LNCAP (cell line): ENCODE measurements around the gene MAPK8IP2.

Experiments used
- TF ChIP-seq, protein P1 (sequence below): fragments of 450-650 bp; IDR thresholded peaks from 2 replicates; pipeline ENCODE4 v1.5.1; 2017; ENCODE audit warnings: mild to moderate bottlenecking

Gene MAPK8IP2

DNA sequence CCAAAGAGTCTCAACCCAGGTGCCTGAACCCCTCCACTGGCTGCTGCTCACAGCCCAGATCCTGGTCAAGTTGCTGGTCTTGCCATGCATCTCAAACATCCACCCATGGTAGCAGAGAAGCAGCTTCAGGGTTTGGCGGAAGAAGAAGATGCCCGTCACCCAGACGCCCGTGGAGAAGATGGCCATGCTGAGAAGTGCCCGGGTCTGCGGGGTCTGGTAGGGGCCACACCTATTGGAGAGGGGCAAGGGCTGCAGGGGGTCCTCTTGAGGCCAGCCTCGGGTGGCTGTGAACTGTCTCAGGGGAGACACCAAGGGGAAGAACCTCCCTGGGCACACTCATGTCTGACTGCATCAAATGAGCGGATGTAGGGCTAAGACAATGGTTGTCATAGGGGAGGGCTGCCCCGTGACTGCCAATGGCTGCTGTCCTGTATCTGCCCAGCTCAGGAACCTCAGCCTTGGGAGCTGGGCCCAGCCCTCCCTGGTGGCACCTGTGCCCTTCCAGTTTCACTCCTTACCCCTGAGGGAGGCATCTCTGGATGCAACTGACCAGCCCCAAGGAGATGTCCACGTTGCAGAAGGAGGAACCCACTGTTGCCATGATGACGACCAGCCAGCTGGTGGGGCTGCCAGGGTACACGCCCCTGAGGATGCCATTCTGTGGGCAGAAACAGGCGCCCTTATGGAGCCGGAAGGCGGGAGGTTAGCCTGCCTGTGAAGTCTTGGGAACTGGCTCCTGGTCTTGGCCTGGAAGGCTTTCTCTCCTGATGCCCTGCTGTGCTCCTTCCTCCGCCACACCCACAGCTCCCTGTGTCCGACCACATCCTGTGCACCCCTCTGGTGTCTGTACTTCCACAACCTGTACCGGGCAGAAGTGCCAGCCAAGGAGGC lies 23.5 kb upstream of the MAPK8IP2 start:
- TF ChIP-seq, protein P1, sequence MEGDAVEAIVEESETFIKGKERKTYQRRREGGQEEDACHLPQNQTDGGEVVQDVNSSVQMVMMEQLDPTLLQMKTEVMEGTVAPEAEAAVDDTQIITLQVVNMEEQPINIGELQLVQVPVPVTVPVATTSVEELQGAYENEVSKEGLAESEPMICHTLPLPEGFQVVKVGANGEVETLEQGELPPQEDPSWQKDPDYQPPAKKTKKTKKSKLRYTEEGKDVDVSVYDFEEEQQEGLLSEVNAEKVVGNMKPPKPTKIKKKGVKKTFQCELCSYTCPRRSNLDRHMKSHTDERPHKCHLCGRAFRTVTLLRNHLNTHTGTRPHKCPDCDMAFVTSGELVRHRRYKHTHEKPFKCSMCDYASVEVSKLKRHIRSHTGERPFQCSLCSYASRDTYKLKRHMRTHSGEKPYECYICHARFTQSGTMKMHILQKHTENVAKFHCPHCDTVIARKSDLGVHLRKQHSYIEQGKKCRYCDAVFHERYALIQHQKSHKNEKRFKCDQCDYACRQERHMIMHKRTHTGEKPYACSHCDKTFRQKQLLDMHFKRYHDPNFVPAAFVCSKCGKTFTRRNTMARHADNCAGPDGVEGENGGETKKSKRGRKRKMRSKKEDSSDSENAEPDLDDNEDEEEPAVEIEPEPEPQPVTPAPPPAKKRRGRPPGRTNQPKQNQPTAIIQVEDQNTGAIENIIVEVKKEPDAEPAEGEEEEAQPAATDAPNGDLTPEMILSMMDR: no peak

DNA sequence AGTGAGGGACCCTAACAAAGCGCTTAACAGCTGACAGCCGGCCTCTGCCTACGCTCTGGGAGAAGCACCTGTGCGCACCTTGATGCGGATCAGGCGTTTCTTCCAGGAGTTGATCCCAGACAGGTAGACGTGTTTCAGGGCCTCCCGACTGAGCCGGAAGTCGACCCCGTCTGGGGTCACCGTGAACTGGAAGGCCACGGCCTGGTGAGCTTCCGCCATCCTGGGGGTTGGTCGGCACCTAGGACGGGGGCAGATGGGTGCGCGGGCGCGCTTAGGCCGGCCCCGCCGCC lies 23.0 kb upstream of the MAPK8IP2 start:
- TF ChIP-seq, protein P1: no peak

- TF ChIP-seq, protein P1: no peak
These were observed 22.4 kb upstream of the MAPK8IP2 start, which contains the start of gene CPT1B for GRCh38 chr22:50577987-50578775. CPT1B (minus strand) TSS chr22:50578427; CDS start chr22:50577915, 512 bp downstream.

DNA sequence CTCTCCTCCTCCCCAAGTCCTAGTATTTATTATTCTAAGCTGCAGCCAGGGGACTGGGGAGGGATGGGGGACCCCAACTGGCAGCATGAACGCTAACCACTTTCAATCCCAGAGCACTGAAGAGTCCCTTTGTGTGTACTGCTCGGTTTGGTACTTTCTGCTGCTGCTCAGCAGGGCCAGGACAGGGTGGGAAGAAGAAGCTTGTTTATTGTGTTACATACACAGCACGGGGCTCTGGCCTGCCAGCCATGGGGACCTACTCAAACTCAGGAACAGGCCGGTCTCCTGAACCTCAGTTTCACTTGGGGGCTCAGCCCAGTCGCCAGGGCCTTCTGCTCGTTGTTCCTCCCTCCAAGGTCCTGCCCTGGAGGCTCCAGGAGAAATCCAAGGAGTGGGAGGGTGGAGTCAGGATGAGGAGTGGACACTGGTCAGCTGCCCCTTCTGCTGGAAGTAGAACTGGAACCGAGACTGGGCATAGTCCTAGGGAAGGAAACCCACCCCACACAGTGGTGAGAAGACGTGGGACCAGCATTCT lies 21.8 kb upstream of the MAPK8IP2 start:
- TF ChIP-seq, protein P1: no peak

- TF ChIP-seq, protein P1: no peak
These were observed 20.8 kb upstream of the MAPK8IP2 start for GRCh38 chr22:50579752-50580151.

- TF ChIP-seq, protein P1: no peak
These were observed 19.3 kb upstream of the MAPK8IP2 start for GRCh38 chr22:50581031-50581949.
